Keratinocyte (primary cell): ENCODE results near the gene FBXW2. TPM values are rescaled to one million over a fixed set of nuclear protein-coding genes. Genes with fewer than 3 reads are reported as not detected.

ENCODE experiments used
- DNase-seq: peaks from one replicate; pipeline ENCODE4 v3.0.0-alpha.2; 2011; ENCODE audit warnings: low read depth, missing footprints, low spot score
- FAIRE-seq: peaks from 2 replicates; lab custom pipeline; 2011; peaks lifted over from hg19 to GRCh38; lab: Jason Lieb, UNC
- H2AFZ ChIP-seq: 2 replicates; pipeline ENCODE4 v1.6.0; 2012; ENCODE audit warnings: low read length, control low read depth, inconsistent platforms; ENCODE audit not compliant: control insufficient read depth
- H3K27ac ChIP-seq: 2 replicates; pipeline ENCODE4 v1.5.1; 2011; ENCODE audit warnings: low read length; ENCODE audit not compliant: control insufficient read depth, insufficient read depth
- H3K27me3 ChIP-seq: 3 replicates; pipeline ENCODE4 v1.6.0; 2011; ENCODE audit warnings: low read length; ENCODE audit not compliant: control insufficient read depth, insufficient read depth; ENCODE audit errors: extremely low read depth
- H3K36me3 ChIP-seq, 2 experiments: 2 replicates in 1 of 2; 3 replicates in 1 of 2; pipeline ENCODE4 v1.5.1; 2011; ENCODE audit warnings: low read length in 2 of 2, mild to moderate bottlenecking in 1 of 2; ENCODE audit not compliant: control insufficient read depth in 2 of 2, insufficient read depth in 2 of 2; ENCODE audit errors: extremely low read depth in 1 of 2
- H3K4me1 ChIP-seq: 3 replicates; pipeline ENCODE4 v1.5.1; 2011; ENCODE audit warnings: low read length; ENCODE audit not compliant: control insufficient read depth, insufficient read depth; ENCODE audit errors: extremely low read depth
- H3K4me2 ChIP-seq: 3 replicates; pipeline ENCODE4 v1.6.0; 2011; ENCODE audit warnings: low read depth, low read length; ENCODE audit not compliant: control insufficient read depth, insufficient read depth; ENCODE audit errors: extremely low read depth
- H3K4me3 ChIP-seq, 3 experiments: fragments of 200-600 bp in 1 of 3; sonication (generic) in 1 of 3; 2 replicates in 2 of 3; 3 replicates in 1 of 3; pipeline ENCODE4 v1.5.1; 2011 to 2016; ENCODE audit warnings: low read length in 3 of 3, mild to moderate bottlenecking in 3 of 3, control low read depth in 2 of 3, inconsistent platforms in 1 of 3, low read depth in 1 of 3, mixed read lengths in 1 of 3, mixed run types in 1 of 3, moderate library complexity in 1 of 3; ENCODE audit not compliant: control insufficient read depth in 2 of 3, insufficient read depth in 2 of 3; ENCODE audit errors: extremely low read depth in 1 of 3
- H3K79me2 ChIP-seq: 2 replicates; pipeline ENCODE4 v1.6.0; 2012; ENCODE audit warnings: low read length; ENCODE audit not compliant: control insufficient read depth, insufficient read depth
- H3K9ac ChIP-seq: 3 replicates; pipeline ENCODE4 v1.6.0; 2011; ENCODE audit warnings: low read length; ENCODE audit not compliant: control insufficient read depth, insufficient read depth; ENCODE audit errors: extremely low read depth
- H3K9me1 ChIP-seq: 3 replicates; pipeline ENCODE4 v1.6.0; 2011; ENCODE audit warnings: low read length; ENCODE audit not compliant: control insufficient read depth, insufficient read depth; ENCODE audit errors: extremely low read depth
- H3K9me3 ChIP-seq: 2 replicates; pipeline ENCODE4 v1.5.1; 2012; ENCODE audit warnings: low read depth, low read length; ENCODE audit not compliant: control insufficient read depth
- H4K20me1 ChIP-seq: 3 replicates; pipeline ENCODE4 v1.6.0; 2011; ENCODE audit warnings: low read length; ENCODE audit not compliant: control insufficient read depth, insufficient read depth; ENCODE audit errors: extremely low read depth
- EZH2 ChIP-seq: IDR thresholded peaks from one replicate; pipeline ENCODE4 v1.6.1; 2012; ENCODE audit warnings: inconsistent platforms, mild to moderate bottlenecking, low read length, moderate library complexity
- dilution Hi-C: fragments of 300-500 bp; cut with MboI; formaldehyde crosslinking; loops from one replicate; pipeline ENCODE4 v1.7.0; 2020; ENCODE audit warnings: low sequenced_read_pairs; ENCODE audit not compliant: extremely low pct_ligation_motif_present
- polyA plus RNA-seq, 5 experiments: library from polyadenylated mRNA; depleted of rRNA in 3 of 5; stranded (reverse) in 3 of 5; stranded (forward) in 1 of 5; unstranded in 1 of 5; fragments of >200 nt; gene quantifications; 1 replicate in 1 of 5; 2 replicates in 3 of 5; 3 replicates in 1 of 5; pipeline versions ENCODE4 v1.2.1 to v1.2.3, GENCODE V29; 2011 to 2012; ENCODE audit warnings: missing spikeins in 2 of 5, low read depth in 1 of 5, low replicate concordance in 1 of 5
- TF ChIP-seq, protein P1 (sequence below), 3 experiments: IDR thresholded peaks in 1 of 3; conservative IDR thresholded peaks in 1 of 3; optimal IDR thresholded peaks in 1 of 3; 2 replicates in 2 of 3; 3 replicates in 1 of 3; pipeline versions ENCODE3 to v1.5.1; 2011; ENCODE audit warnings: low read length in 3 of 3, mild to moderate bottlenecking in 3 of 3, moderate library complexity in 2 of 3, control low read depth in 1 of 3, inconsistent platforms in 1 of 3; ENCODE audit not compliant: insufficient read depth in 2 of 3; ENCODE audit errors: extremely low read depth in 1 of 3

The FBXW2 gene
- polyA plus RNA-seq, 1 donor (not counting 4 experiments of a cell fraction or from before 2014, with no cell fraction given): 68.3 TPM

- Histone ChIP-seq H3K4me1 (peaks cover 10% of the 10 kb centered on the region), H4K20me1 (no peaks in the 10 kb centered on the region), H3K36me3 (no peaks in the 10 kb centered on the region), H3K4me2 (no peak overlapping the region), H3K9me3 (no peaks in the 10 kb centered on the region), H3K79me2 (peaks cover 7% of the 10 kb centered on the region), H3K4me3 (no peak overlapping the region), H3K27me3 (no peaks in the 10 kb centered on the region), H3K9ac (no peak overlapping the region), H2AFZ (no peak overlapping the region), H3K27ac (no peak overlapping the region), H3K9me1 (no peaks in the 10 kb centered on the region)
- TF ChIP-seq, protein P1, sequence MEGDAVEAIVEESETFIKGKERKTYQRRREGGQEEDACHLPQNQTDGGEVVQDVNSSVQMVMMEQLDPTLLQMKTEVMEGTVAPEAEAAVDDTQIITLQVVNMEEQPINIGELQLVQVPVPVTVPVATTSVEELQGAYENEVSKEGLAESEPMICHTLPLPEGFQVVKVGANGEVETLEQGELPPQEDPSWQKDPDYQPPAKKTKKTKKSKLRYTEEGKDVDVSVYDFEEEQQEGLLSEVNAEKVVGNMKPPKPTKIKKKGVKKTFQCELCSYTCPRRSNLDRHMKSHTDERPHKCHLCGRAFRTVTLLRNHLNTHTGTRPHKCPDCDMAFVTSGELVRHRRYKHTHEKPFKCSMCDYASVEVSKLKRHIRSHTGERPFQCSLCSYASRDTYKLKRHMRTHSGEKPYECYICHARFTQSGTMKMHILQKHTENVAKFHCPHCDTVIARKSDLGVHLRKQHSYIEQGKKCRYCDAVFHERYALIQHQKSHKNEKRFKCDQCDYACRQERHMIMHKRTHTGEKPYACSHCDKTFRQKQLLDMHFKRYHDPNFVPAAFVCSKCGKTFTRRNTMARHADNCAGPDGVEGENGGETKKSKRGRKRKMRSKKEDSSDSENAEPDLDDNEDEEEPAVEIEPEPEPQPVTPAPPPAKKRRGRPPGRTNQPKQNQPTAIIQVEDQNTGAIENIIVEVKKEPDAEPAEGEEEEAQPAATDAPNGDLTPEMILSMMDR (optimal IDR thresholded peaks at IDR 0.05 in 1 of 3, IDR thresholded peaks at IDR 0.05 in 1 of 3, conservative IDR thresholded peaks at IDR 0.05 in 1 of 3; ENCODE audit: extremely low read depth in 1 of 3, insufficient read depth in 2 of 3, low read length in 3 of 3): no peak
- TF ChIP-seq EZH2: no peak
- FAIRE-seq (no peak), DNase-seq (no peak)
- dilution Hi-C loops: no loop called here
These were observed 74.9 kb downstream of the FBXW2 start for GRCh38 chr9:120718316-120718715.

- H3K9me3 ChIP-seq: no peaks in the 10 kb centered on the region
- H3K4me1 ChIP-seq: peaks cover 19% of the 10 kb centered on the region
- no peak for DNase-seq
- dilution Hi-C loops: no loop called here
- H3K9me1 ChIP-seq: no peaks in the 10 kb centered on the region
- TF ChIP-seq, protein P1 (optimal IDR thresholded peaks at IDR 0.05 in 1 of 3, IDR thresholded peaks at IDR 0.05 in 1 of 3, conservative IDR thresholded peaks at IDR 0.05 in 1 of 3; ENCODE audit: extremely low read depth in 1 of 3, insufficient read depth in 2 of 3, low read length in 3 of 3): no peak
- TF ChIP-seq EZH2: no peak
- H3K79me2 ChIP-seq: peaks cover 18% of the 10 kb centered on the region
- H3K4me3 ChIP-seq: no peak overlapping the region
- H3K27ac ChIP-seq: no peak overlapping the region
- no peak overlapping the region for H3K9ac ChIP-seq
- no peak overlapping the region for H3K4me2 ChIP-seq
- H3K36me3 ChIP-seq: no peaks in the 10 kb centered on the region
- H4K20me1 ChIP-seq: no peaks in the 10 kb centered on the region
- no peaks in the 10 kb centered on the region for H3K27me3 ChIP-seq
- H2AFZ ChIP-seq: no peak overlapping the region
- no peak for FAIRE-seq
These were observed 76.0 kb downstream of the FBXW2 start for GRCh38 chr9:120717176-120717575.
